ENCODE results near the gene PHACTR4. TPM values are rescaled to one million over a fixed set of nuclear protein-coding genes. Genes with fewer than 3 reads are reported as not detected.

The PHACTR4 gene
- total RNA-seq, 1 experiment from 2014 or later, result 52.9 TPM

GRCh38 chr1:28409090-28409489 is 39.5 kb downstream of the PHACTR4 start (continued):
- TF ChIP-seq SMAD4 (CRISPR knock-in tag; IDR thresholded peaks at IDR 0.05) (no peak), CDX4 (CRISPR knock-in tag; IDR thresholded peaks at IDR 0.05; ENCODE audit: borderline replicate concordance) (no peak), NR3C1 (CRISPR knock-in tag; conservative IDR thresholded peaks at IDR 0.05; ENCODE audit: low read depth) (no peak), ZNF671 (CRISPR knock-in tag; IDR thresholded peaks at IDR 0.05) (no peak), SP1 (CRISPR knock-in tag; conservative IDR thresholded peaks at IDR 0.05) (no peak), GTF2I (CRISPR knock-in tag; conservative IDR thresholded peaks at IDR 0.05) (no peak), NFYB (CRISPR knock-in tag; conservative IDR thresholded peaks at IDR 0.05; ENCODE audit: low read depth) (no peak), ZNF396 (CRISPR knock-in tag; IDR thresholded peaks at IDR 0.05; ENCODE audit: borderline replicate concordance) (no peak), GRHL2 (CRISPR knock-in tag; IDR thresholded peaks at IDR 0.05; ENCODE audit: insufficient replicate concordance, severe bottlenecking) (no peak), FOXP1 (CRISPR knock-in tag; IDR thresholded peaks at IDR 0.05; ENCODE audit: borderline replicate concordance) (no peak), TEAD1 (CRISPR knock-in tag; IDR thresholded peaks at IDR 0.05) (no peak), ZNF317 (CRISPR knock-in tag; IDR thresholded peaks at IDR 0.05; ENCODE audit: borderline replicate concordance, low read depth) (no peak), EMX1 (CRISPR knock-in tag; IDR thresholded peaks at IDR 0.05) (no peak), ZNF219 (CRISPR knock-in tag; IDR thresholded peaks at IDR 0.05; ENCODE audit: borderline replicate concordance) (no peak), CBFB (CRISPR knock-in tag; IDR thresholded peaks at IDR 0.05; ENCODE audit: low read depth) (no peak)

GRCh38 chr1:28411656-28412055 is 42.1 kb downstream of the PHACTR4 start:
- H3K27me3 Mint-ChIP-seq (ENCODE audit: low read depth), result no peaks in the 10 kb centered on the region
- no peaks in the 10 kb centered on the region for H3K9me3 Mint-ChIP-seq
- CTCF ChIA-PET, result interaction anchor here (3.5 kb wide), 1 partner anchor 24 kb away, joined by 10 read pairs; no protein-coding TSS in a partner anchor

More at GRCh38 chr1:28411656-28412055, 42.1 kb downstream of the PHACTR4 start:
- DNase-seq (ENCODE audit: low spot score), result no peak
- no peaks in the 10 kb centered on the region for H3K36me3 Mint-ChIP-seq
- H3K4me1 Mint-ChIP-seq, result peaks cover 47% of the 10 kb centered on the region
- no peak for ATAC-seq
- H3K4me3 Mint-ChIP-seq, result no peak overlapping the region
- POLR2A ChIA-PET, result no interaction called here
- TF ChIP-seq ZNF121 (CRISPR knock-in tag; IDR thresholded peaks at IDR 0.05), result no peak
- no peak for TF ChIP-seq ZNF232 (CRISPR knock-in tag; IDR thresholded peaks at IDR 0.05)
- no peak for TF ChIP-seq TP53 (CRISPR knock-in tag; IDR thresholded peaks at IDR 0.05)
- no peak for TF ChIP-seq AR (CRISPR knock-in tag; IDR thresholded peaks at IDR 0.05)
- no peak for TF ChIP-seq HMGXB4 (CRISPR knock-in tag; IDR thresholded peaks at IDR 0.05)
- TF ChIP-seq ZNF396 (CRISPR knock-in tag; IDR thresholded peaks at IDR 0.05; ENCODE audit: borderline replicate concordance), result no peak
- TF ChIP-seq OVOL2 (CRISPR knock-in tag; IDR thresholded peaks at IDR 0.05; ENCODE audit: borderline replicate concordance), result no peak
- no peak for TF ChIP-seq ZSCAN18 (CRISPR knock-in tag; IDR thresholded peaks at IDR 0.05)
- TF ChIP-seq ATF3 (CRISPR knock-in tag; conservative IDR thresholded peaks at IDR 0.05), result no peak
- no peak for TF ChIP-seq RELA (CRISPR knock-in tag; IDR thresholded peaks at IDR 0.05; ENCODE audit: borderline replicate concordance)
- TF ChIP-seq KAT7 (CRISPR knock-in tag; IDR thresholded peaks at IDR 0.05; ENCODE audit: borderline replicate concordance), result no peak
- no peak for TF ChIP-seq SOX15 (CRISPR knock-in tag; IDR thresholded peaks at IDR 0.05)
- no peak for TF ChIP-seq SP1 (CRISPR knock-in tag; conservative IDR thresholded peaks at IDR 0.05)
- TF ChIP-seq GRHL2 (CRISPR knock-in tag; IDR thresholded peaks at IDR 0.05; ENCODE audit: insufficient replicate concordance, severe bottlenecking), result no peak
- TF ChIP-seq CREM (CRISPR knock-in tag; IDR thresholded peaks at IDR 0.05), result no peak
- no peak for TF ChIP-seq SMAD3 (CRISPR knock-in tag; IDR thresholded peaks at IDR 0.05; ENCODE audit: borderline replicate concordance)
- no peak for TF ChIP-seq ETV6 (CRISPR knock-in tag; IDR thresholded peaks at IDR 0.05)
- no peak for TF ChIP-seq ESRRA (CRISPR knock-in tag; IDR thresholded peaks at IDR 0.05; ENCODE audit: borderline replicate concordance)
- H3K27ac Mint-ChIP-seq, result no peak overlapping the region
